HL-60 (cell line): ENCODE results near the gene ATXN7L1.

ENCODE experiments used
- DNase-seq, 2 experiments: peaks; one replicate each; pipeline ENCODE4 v3.0.0-alpha.2; 2010 to 2020; ENCODE audit warnings: low read depth in 1 of 2, low spot score in 1 of 2
- H3K27ac ChIP-seq: fragments of 250-450 bp; sonication (Bioruptor Pico); replicated peaks from 2 replicates; pipeline ENCODE4 v1.5.1; 2020; ENCODE audit warnings: mild to moderate bottlenecking, moderate library complexity
- H3K27me3 ChIP-seq: fragments of 250-450 bp; sonication (Bioruptor Pico); 2 replicates; pipeline ENCODE4 v1.5.1; 2021; ENCODE audit warnings: mild to moderate bottlenecking, moderate library complexity; ENCODE audit not compliant: insufficient read depth, poor library complexity, severe bottlenecking
- H3K4me3 ChIP-seq: replicated peaks from 2 replicates; pipeline ENCODE4 v1.5.1; 2011; ENCODE audit warnings: mild to moderate bottlenecking, control low read depth, low read length; ENCODE audit not compliant: insufficient read depth
- CTCF ChIP-seq: IDR thresholded peaks from one replicate; pipeline ENCODE4 v1.5.1; 2011; ENCODE audit warnings: low read length, control low read depth, inconsistent platforms; ENCODE audit not compliant: insufficient read depth
- GABPA ChIP-seq: IDR thresholded peaks from 2 replicates; pipeline ENCODE4 v1.6.1; 2012; ENCODE audit warnings: low read depth
- POLR2AphosphoS5 ChIP-seq: IDR thresholded peaks from 2 replicates; pipeline ENCODE4 v1.6.1; 2012; ENCODE audit warnings: low read depth
- REST ChIP-seq: IDR thresholded peaks from 2 replicates; pipeline ENCODE4 v1.6.1; 2012; ENCODE audit warnings: low read depth; ENCODE audit not compliant: insufficient replicate concordance
- SPI1 ChIP-seq: IDR thresholded peaks from 2 replicates; pipeline ENCODE4 v1.6.1; 2012; ENCODE audit warnings: low read depth, mild to moderate bottlenecking, borderline replicate concordance

Gene ATXN7L1

DNA sequence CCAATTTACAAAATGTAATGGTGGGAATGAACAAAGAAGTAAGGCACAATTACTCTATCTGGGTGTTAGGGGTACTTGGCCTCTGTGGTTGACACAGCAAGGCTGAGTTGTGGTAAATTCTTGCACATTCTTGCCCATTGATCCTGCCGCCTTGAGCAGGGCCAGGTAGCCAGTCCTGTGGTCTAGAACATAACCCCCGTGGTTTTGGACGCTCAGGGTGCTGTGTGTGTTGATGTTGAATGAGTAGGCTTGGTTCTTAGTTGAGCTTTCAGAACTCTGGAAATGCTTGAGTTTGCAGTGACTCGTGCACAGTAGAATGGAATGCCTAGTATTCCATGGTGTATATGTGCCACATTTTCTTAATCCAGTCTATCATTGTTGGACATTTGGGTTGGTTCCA lies 44.4 kb upstream of the ATXN7L1 start:
- Histone ChIP-seq H3K27ac (no peak overlapping the region), H3K4me3 (no peak overlapping the region), H3K27me3 (peaks cover 2% of the 10 kb centered on the region)
- DNase-seq: no peak
- TF ChIP-seq GABPA (no peak), REST (no peak), POLR2AphosphoS5 (no peak), SPI1 (no peak), CTCF (no peak)

- Histone ChIP-seq H3K27ac (no peak overlapping the region), H3K4me3 (no peak overlapping the region), H3K27me3 (peaks cover 2% of the 10 kb centered on the region)
- DNase-seq: no peak
- TF ChIP-seq POLR2AphosphoS5 (no peak), SPI1 (no peak), GABPA (no peak), CTCF (no peak), REST (no peak)
Measured at GRCh38 chr7:105917659-105918058, 41.3 kb upstream of the ATXN7L1 start.

- no peak for TF ChIP-seq REST
- TF ChIP-seq GABPA: no peak
- TF ChIP-seq SPI1: no peak
- no peak for TF ChIP-seq CTCF
- no peak for TF ChIP-seq POLR2AphosphoS5
- Histone ChIP-seq H3K4me3 (no peak overlapping the region), H3K27ac (no peak overlapping the region), H3K27me3 (peaks cover 2% of the 10 kb centered on the region)
- DNase-seq: no peak
Measured at GRCh38 chr7:105916603-105917002, 40.2 kb upstream of the ATXN7L1 start.
